GM12878 (cell line): ENCODE measurements around the gene SETBP1.

ENCODE experiments used
- FOS ChIP-seq: IDR thresholded peaks from 3 replicates; pipeline ENCODE4 v1.6.1; 2011; ENCODE audit warnings: borderline replicate concordance; ENCODE audit not compliant: insufficient read length; ENCODE audit errors: extremely low read depth
- POLR2A ChIP-seq: IDR thresholded peaks from 2 replicates; pipeline ENCODE4 v1.6.1; 2011; ENCODE audit warnings: low read depth, mild to moderate bottlenecking, low read length
- RAD21 ChIP-seq: IDR thresholded peaks from 2 replicates; pipeline ENCODE4 v1.6.1; 2011; ENCODE audit warnings: mild to moderate bottlenecking, low read depth, low read length, moderate library complexity; ENCODE audit not compliant: insufficient read depth
- RFX5 ChIP-seq: IDR thresholded peaks from 2 replicates; pipeline ENCODE4 v1.6.1; 2011; ENCODE audit warnings: low read depth, low read length, improper control_type of control experiment
- TAF1 ChIP-seq: IDR thresholded peaks from 2 replicates; pipeline ENCODE4 v1.6.1; 2011; ENCODE audit warnings: mild to moderate bottlenecking, low read depth, low read length, borderline replicate concordance
- TF ChIP-seq, protein P1 (sequence below): IDR thresholded peaks from 2 replicates; pipeline ENCODE4 v1.6.1; 2011; ENCODE audit warnings: low read depth, low read length, improper control_type of control experiment, borderline replicate concordance

DNA sequence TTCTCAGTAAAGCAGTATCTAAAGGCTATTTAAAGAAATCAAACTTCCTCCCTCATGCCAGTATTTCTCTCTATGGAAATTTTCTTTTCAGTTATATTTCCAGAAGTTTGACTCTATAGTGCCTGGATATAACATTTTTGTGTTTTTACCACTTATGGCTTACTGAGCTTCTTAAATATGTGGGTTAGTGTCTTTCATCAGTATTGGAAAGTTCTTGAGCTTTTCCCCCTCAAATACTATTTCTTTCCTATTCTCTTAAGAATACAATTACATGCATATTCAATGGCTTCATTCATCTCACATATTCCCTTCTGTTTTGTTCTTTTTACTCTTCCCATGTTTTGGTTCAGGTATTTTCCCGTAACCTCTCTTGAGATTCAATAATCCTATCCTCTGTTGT, 432.0 kb downstream of the SETBP1 start:
- TF ChIP-seq POLR2A (no peak), RFX5 (no peak), TAF1 (no peak), RAD21 (no peak), FOS (no peak)
- TF ChIP-seq, protein P1, sequence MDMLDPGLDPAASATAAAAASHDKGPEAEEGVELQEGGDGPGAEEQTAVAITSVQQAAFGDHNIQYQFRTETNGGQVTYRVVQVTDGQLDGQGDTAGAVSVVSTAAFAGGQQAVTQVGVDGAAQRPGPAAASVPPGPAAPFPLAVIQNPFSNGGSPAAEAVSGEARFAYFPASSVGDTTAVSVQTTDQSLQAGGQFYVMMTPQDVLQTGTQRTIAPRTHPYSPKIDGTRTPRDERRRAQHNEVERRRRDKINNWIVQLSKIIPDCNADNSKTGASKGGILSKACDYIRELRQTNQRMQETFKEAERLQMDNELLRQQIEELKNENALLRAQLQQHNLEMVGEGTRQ, result no peak
